T47D (cell line): ENCODE data around the gene GRM8.
A peak's percentile ranks its signal among the peaks of the same experiment; 100 is the strongest.

ENCODE experiments used
- DNase-seq, 2 experiments: peaks; one replicate each; pipeline versions ENCODE4 v3.0.0 to v3.0.0-alpha.2; 2011 to 2012; ENCODE audit warnings: low read depth in 1 of 2, low spot score in 1 of 2
- JUND ChIP-seq: IDR thresholded peaks from 2 replicates; pipeline ENCODE4 v1.6.1; 2012; ENCODE audit warnings: low read depth
- in situ Hi-C: cut with HindIII; loops from 2 replicates; pipeline ENCODE4 v1.10.0; 2016; ENCODE audit warnings: low sequenced_read_pairs, low pct_unique_long_range_greater_than_20kb

The GRM8 gene

GRCh38 chr7:126637538-126637937 is 615.2 kb downstream of the GRM8 start:
- in situ Hi-C loops = no loop called here
- DNase-seq = no peak
- TF ChIP-seq JUND = no peak

- no peak for TF ChIP-seq JUND
- in situ Hi-C loops = no loop called here
- DNase-seq = no peak
Observed at GRCh38 chr7:126635545-126635944, 617.2 kb downstream of the GRM8 start.

- peak; percentile 3 to 38 for DNase-seq
- in situ Hi-C loops = no loop called here
- TF ChIP-seq JUND = no peak
Observed at GRCh38 chr7:126608339-126608776, 644.4 kb downstream of the GRM8 start.

GRCh38 chr7:126606331-126606730 is 646.4 kb downstream of the GRM8 start:
- in situ Hi-C loops = no loop called here
- no peak for DNase-seq
- TF ChIP-seq JUND = no peak

- DNase-seq = no peak
- in situ Hi-C loops = no loop called here
- TF ChIP-seq JUND = no peak
Observed at GRCh38 chr7:126605553-126605952, 647.2 kb downstream of the GRM8 start.

- no peak for DNase-seq
- in situ Hi-C loops = no loop called here
- TF ChIP-seq JUND = no peak
Observed at GRCh38 chr7:126605056-126605455, 647.7 kb downstream of the GRM8 start.

GRCh38 chr7:126589068-126589684 is 663.6 kb downstream of the GRM8 start:
- peak in 1 of 2 experiments; percentile 5 for DNase-seq
- in situ Hi-C loops = no loop called here
- TF ChIP-seq JUND = no peak

GRCh38 chr7:126578338-126578737 is 674.4 kb downstream of the GRM8 start:
- no peak for TF ChIP-seq JUND
- DNase-seq = no peak
- in situ Hi-C loops = no loop called here

- no peak for TF ChIP-seq JUND
- in situ Hi-C loops = no loop called here
- no peak for DNase-seq
Observed at GRCh38 chr7:126574276-126575250, 678.2 kb downstream of the GRM8 start.

- DNase-seq = no peak
- in situ Hi-C loops = no loop called here
- no peak for TF ChIP-seq JUND
Observed at GRCh38 chr7:126570845-126571244, 681.9 kb downstream of the GRM8 start.

GRCh38 chr7:126569402-126569801 is 683.3 kb downstream of the GRM8 start:
- DNase-seq = no peak
- in situ Hi-C loops = no loop called here
- TF ChIP-seq JUND = no peak

GRCh38 chr7:126557271-126557670 is 695.5 kb downstream of the GRM8 start:
- TF ChIP-seq JUND = no peak
- no peak for DNase-seq
- in situ Hi-C loops = no loop called here

- no peak for DNase-seq
- no peak for TF ChIP-seq JUND
- in situ Hi-C loops = no loop called here
Observed at GRCh38 chr7:126541406-126541805, 711.3 kb downstream of the GRM8 start.
